GM19193 (cell line): ENCODE measurements around the gene ATOH8.

ENCODE experiments used
- POLR2A ChIP-seq: IDR thresholded peaks from 4 replicates; pipeline ENCODE4 v1.6.1; 2011; ENCODE audit not compliant: insufficient read depth, insufficient read length; ENCODE audit errors: extremely low read depth

The ATOH8 gene

DNA sequence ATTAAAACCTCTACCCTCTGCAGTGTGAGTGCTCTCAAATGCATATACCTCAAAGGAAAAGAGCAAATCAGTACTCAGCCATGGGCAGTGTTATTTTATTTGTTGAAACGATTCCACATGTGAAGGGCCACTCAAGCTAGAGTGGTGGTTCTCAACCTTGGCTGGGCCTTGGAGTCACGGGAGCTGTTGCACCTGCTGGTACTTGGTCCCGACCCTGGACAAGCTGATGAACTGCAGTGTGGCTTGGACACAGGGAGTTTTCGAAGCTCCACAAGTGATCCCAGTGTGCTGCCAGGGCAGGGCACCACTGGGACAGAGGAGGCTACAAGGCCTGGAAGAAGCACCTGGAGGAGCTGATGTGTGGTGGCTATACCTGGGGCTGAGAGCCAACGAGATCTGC lies 40.0 kb upstream of the ATOH8 start:
- TF ChIP-seq POLR2A = no peak

DNA sequence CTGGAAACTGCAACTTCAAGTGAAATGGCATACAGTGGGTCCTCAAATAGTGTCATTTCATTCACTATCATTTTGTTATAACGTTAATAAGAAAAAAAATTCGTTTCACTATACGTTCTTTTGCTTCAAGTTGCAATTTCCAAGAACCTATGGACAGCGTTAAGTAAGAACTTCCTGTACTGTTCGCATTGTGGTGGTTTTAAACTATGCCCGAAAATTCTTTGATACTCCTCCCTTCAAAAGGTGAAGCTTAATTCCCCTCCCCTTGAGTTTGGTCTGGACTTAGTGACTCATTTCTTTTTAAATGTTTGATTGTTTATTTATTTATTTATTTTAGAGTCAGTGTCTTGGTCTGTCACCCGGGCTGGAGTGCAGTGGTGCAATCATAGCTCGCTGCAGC lies 39.0 kb upstream of the ATOH8 start:
- no peak for TF ChIP-seq POLR2A

DNA sequence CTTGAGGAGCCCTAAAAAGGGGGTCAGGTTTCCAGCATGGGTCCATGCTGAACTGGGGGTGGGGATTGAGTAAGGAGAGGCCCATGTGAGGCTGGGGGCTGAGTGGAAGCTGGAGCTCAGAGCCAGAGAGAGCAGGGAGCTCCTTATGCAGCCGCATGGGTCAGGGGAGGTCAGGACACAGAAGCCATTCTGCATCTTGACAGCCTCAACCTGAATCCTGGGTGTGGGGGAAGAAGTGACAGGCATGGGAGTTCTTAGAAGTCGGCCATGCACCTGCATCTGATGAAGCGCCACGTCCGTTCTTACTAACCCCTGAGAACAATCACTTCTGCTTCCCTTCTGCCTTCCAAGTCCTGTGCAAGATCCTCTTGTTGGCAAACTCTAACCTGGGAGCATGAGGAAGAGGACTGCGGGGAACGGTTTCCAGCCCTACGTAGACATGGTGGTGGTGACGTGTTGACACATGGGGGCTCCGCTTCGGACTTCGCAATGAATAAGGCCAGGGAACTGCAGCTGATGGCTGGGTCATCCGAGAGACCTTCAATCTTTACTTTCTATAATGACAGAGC lies 37.4 kb upstream of the ATOH8 start:
- TF ChIP-seq POLR2A = no peak

DNA sequence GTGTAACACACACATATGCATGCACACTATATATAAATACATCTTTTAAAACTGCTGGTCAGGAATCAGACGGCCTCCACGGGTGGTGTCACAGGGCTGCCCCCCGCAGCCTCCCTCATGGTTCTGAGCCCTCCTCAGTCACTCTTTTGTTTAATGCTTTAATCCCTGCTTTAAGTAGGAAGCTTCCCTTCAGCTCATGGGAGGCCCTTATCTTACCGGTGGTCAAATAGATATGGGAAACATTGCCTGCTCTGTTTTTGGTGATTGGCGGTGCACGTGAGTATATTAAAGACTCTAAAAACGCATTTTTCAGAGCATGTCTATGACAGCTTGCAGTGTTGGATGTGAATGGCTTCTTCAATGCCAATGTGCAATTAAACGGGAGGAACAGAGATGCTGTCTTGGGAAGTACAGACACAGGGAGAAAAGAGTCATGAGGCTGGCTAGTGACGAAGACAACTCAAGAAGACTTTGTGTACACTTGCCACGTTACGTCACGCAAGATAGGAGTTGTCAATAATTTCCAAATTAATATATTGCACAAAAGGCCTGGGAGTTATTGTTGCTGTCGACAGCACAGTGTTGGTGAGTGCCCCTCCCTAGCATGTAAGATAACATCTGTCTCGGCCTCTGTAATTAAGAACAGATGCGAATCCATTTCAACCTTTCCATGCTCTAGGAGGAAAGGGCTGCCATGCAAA lies 36.3 kb upstream of the ATOH8 start:
- TF ChIP-seq POLR2A = no peak

DNA sequence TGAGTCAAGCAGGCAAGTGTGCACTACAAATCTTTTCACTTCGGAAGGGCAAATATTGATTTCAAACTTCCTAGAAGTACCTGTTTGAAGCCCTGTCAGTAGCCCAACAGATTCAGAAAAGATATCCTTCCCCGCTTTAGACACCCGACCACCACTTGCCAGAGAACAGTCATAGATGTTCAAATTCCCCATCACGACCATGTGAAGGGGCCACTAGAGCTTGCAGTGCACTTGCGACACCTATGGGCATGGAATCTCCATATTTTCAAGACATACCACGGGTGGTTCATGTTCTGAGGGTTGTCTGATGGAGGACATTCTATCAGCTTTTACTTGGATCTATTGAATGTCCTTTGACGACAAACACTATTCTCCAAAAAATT lies 35.8 kb upstream of the ATOH8 start:
- no peak for TF ChIP-seq POLR2A

DNA sequence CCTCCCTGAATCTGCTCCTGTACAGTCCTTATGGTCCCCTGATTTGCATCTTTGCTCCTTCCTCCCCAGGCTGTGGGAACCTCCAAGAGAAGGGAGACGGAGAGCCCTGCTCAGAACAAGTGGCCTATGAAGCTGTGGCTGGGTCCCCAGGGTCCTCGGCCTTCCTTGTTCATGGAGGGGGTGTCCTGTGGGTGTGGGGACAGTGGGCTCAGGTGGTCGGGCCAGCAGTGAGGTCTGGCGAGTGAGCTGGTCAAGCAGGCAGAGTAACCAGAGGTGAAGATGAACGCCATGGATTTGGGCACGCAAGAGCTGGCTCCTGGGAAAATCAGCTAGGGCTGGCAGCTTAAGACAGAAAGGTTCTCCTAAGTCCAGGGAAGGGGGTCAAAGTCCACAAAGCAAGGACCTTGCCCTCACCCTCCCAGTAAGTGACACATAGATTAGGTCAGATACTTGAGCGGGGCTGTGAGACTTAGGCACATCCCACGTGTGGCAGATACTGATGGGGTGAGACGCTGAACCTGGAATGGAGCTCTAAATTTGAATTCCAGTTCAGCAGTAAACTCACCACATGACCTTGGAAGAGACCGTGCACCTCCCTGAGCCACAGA lies 34.8 kb upstream of the ATOH8 start:
- TF ChIP-seq POLR2A = no peak

DNA sequence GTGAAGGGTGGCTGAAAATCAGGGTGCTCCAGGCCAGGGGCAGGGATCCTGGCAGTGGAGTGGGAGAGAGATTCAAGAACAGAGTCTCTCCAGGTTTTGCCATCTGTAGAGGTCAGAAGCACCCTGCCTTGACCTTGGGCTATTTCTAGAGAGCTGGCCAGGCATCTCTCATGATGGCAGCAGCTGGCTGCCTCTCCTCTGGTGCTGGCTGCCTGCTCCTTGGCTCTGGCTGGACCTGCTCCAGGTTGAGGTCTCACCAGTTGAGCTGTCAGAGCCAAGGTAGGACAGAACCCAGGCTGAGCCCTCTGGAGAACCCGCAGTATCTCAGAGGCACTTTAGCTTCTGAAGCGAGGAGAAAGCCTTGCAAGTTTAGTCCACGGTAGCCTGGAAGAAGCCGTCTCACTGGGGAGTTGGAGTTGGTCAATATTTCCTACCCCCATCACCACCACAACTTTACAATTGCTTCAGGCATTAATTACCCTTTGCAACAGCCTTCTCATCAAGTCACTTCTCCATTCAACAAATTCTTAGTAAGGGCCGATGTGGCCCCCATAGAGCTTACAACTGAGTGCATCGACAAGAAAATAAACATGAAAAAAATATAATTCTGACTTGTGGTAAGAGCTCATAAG lies 34.1 kb upstream of the ATOH8 start:
- no peak for TF ChIP-seq POLR2A

DNA sequence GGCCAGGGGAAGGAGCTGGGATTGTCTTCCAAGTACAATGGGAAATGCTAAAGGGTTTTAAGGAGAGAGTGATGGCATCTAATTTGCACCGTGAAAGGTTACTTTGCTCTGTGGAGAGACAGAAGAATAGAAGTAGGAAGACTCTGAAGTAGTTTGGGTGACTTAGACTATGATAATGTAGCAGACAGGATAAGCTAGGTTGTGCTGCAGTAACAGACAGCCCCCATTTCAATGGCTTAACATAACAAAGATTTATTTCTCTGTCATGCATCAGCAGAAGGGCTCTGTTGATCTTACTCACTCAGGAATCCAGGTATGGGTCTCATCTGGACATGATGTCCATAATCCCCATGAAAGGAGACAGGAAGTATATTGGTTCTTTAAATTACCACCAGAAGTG lies 33.3 kb upstream of the ATOH8 start:
- TF ChIP-seq POLR2A = no peak

DNA sequence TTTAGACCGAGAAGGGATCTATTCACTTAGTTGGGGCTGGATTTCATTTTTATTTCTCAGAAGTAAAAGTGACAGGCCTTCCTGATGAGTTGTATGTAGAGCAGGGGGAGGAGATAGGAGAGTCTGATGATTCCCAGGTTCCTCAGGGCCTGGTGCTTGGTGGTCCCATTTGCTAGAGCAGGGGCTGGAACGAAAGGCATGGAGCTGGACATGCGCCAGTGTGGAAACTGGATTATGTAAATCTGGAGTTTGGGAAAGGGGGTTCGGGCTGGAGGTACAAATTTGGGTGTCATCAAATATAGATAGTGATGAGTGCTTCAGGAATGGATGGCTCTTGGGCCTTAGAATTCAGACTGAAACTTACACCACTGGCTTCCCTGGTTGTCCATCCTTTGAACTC lies 32.1 kb upstream of the ATOH8 start:
- no peak for TF ChIP-seq POLR2A

DNA sequence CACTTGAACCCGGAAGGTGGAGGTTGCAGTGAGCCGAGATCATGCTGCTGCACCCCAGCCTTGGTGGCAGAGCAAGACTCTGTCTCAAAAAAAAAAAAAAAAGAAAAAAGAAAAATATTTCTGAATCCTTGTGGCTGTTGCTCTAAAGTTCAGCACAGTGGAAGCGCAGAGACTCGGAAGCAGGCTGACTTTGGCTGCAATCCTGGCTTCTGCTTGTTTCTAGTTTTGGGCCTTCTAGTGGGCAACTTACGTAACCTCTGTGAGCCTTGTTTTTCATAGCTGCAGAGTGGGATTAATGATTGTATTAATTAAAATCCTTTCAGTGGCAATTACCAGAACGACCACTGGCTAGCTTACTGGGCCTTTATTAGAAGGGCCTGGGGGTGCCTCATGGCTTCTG lies 31.3 kb upstream of the ATOH8 start:
- no peak for TF ChIP-seq POLR2A

DNA sequence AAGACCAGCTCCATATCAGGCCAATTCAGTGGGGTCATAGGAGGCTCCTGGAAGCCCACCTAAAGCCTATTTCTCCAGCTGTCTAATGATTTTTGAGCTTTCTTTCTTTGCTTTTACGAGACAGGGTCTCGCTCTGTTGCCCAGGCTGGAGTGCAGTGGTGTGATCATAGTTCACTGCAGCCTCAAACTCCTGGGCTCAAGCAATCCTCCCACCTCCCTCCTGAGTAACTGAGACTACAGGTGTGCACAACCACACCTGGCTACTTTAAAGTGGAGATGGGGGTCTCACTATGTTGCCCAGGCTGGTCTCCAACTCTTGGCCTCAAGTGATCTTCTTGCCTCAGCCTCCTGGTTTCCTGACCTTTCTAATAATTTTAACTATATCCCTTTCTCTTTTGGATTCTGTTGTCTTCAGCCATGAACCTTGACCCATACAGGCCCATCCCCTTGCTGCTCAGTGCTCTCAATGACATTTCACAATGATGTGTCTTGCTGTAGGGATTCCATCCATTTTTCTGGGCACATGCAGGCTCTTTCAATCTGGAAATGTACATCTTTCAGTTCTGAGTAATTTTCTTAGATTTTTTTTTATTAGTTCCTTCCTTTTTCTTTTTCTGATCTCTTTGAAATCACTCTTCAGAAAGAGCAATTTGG lies 30.0 kb upstream of the ATOH8 start:
- TF ChIP-seq POLR2A = no peak

DNA sequence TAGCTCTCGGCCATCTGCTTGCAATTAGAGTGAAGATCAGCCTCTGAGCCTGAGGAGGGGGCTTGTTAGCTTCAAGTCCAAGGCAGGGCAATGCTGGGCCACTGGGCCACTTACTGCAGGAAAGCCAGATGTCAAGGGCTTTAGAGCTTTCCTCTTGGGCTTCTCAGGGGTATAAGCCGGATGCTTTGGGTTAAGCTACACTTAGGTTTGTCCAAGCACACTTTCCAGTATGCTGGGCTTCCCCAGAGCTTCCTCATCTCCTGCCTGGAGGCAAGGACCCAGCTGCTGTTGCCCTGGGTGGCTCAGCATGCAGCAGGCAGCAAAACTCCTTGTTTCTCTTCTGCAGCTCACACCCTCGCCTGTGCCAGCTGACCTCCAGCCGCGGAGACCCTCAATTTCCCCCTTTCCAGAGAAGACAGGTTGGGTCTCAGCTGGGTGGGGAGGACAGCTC lies 29.0 kb upstream of the ATOH8 start:
- TF ChIP-seq POLR2A = no peak

DNA sequence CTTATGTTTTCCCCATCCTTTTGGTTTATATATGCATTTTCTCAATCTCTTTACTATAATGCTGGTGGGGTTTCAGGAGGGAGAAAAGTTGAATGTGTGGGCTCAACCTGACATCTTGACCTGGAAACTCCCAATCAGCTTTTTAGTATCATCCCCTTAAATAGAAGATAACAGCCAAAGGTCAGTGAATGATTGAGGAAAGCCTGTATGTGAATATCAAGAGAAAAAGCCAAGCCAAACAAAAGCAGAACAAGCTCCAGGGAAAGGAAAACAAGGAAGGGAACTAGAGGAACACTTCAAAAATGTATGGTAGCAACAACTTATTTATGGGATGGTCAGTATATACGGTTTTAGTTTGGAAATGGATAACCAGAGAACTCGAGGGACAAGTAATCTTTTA lies 28.3 kb upstream of the ATOH8 start:
- TF ChIP-seq POLR2A = no peak

DNA sequence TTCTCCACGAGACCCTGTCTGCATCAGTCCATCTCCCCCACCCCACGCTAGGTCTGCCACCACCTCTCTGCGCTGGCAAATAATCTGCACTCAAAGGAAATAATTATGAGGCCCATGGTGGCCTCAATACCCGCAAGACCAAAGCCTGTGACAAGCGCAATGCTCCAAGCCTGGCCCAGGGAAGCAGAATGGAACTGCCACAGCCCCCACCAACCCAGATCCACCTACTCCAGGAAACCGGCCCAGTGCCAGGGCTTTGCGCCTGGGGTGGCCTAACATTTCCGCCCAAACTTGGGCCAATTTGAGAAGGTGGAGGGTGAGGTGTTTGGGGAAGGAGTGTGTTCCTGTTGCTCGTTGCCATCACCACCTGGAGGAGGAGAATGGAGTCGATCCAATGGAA lies 26.0 kb upstream of the ATOH8 start:
- TF ChIP-seq POLR2A = no peak

DNA sequence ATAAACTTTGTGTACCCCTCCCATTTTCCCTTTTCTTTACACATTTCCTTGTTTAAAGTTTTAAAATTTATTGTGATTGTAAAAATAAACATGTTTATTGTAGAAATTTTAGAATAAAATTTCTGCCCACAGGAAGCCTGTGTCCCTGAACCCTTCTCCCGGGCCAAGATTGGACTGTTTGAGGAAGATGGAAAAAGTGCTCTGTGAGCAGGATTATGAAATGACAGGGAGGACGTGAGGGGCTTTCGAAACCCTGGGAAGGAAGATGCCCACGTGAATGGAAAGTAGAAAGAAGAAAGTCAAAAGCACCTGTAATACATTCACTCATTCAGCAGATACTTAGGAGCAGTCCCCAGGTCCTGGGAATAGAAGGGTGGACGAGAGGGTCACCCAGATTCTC lies 25.4 kb upstream of the ATOH8 start:
- no peak for TF ChIP-seq POLR2A

DNA sequence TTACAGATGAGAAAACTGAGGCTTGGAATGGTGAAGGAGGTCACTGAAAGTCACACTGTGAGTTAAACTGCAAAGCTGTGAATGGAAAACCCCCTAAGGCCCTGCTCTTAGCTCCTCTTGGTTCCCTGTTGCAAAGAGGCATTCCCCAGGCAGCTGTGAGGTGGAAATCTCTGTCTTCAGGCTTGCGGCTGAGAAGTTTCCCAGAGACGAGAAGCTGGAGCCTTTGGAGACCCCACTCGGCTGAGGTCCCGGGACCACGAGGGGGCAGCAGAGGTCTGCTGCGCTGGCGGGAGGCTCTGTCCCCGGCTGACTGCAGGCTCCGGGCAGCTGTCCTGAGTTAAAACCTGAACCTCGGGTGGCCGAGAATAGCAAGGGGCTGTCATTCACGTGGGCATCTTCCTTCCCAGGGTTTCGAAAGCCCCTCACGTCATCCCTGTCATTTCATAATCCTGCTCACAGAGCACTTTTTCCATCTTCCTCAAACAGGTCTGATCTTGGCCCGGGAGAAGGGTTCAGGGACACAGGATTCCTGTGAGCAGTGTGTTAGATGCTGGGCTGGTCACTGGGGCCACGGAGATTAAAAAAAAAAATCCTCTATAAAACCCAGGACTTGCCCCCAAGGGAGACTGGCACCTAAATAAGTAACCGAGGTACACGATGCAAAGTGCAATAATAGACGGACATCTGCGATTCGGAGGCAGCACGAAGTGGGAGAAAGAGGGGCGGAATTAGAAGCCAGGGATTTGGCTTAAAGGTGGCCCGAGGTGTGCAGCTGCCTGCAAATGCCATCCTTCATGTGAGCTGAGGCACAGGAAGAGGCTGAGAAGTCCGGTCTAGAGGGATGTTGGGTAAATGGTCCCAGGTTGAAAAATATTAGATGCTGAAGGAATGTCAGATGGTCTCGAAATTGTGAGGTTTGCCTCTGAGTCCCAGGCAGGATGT lies 24.6 kb upstream of the ATOH8 start:
- no peak for TF ChIP-seq POLR2A
